ENCODE measurements around the gene MBD5.
"Not testable (repeated sequence)": the region's sequence is repeated elsewhere in the genome, so short reads cannot be mapped to it uniquely, and the experiment has no call there.

MBD5 gene

GRCh38 chr2:147996828-147997227, 24.1 kb upstream of the MBD5 start:
- peaks cover 84% of the 10 kb centered on the region for H3K79me2 ChIP-seq (ENCODE audit: insufficient read depth, low read length)
- no peaks in the 10 kb centered on the region for H3K4me1 ChIP-seq (ENCODE audit: insufficient read depth, low read length)
- peaks cover 10% of the 10 kb centered on the region; the same call in 1 of the 2 replicates for H4K20me1 ChIP-seq (ENCODE audit: insufficient read depth, low read length)
- H3K9ac ChIP-seq (ENCODE audit: low read depth, low read length) = no peak overlapping the region
- no peak for DNase-seq
- H3K27me3 ChIP-seq (ENCODE audit: insufficient read depth, low read length, poor library complexity) = no peaks in the 10 kb centered on the region
- H3K4me3 ChIP-seq (ENCODE audit: low read depth in 1 of 2, low read length in 2 of 2) = no peak overlapping the region
- TF ChIP-seq EZH2 (IDR thresholded peaks at IDR 0.05; ENCODE audit: borderline replicate concordance, low read depth, low read length, severe bottlenecking) (no peak), CTCF (IDR thresholded peaks at IDR 0.05; ENCODE audit: borderline replicate concordance, extremely low read depth, low read length, poor library complexity, severe bottlenecking) (no peak)
- no peak overlapping the region for H3K27ac ChIP-seq (ENCODE audit: low read length)
- no peak for ATAC-seq (ENCODE audit: insufficient read depth, low read depth)
- no peak overlapping the region for H3K4me2 ChIP-seq (ENCODE audit: insufficient read depth, low read length)
- H3K36me3 ChIP-seq (ENCODE audit: insufficient read depth, low read length) = peaks cover 3% of the 10 kb centered on the region
- peaks cover 4% of the 10 kb centered on the region for H3K9me3 ChIP-seq (ENCODE audit: insufficient read depth, low read length, severe bottlenecking)
- no peak overlapping the region for H2AFZ ChIP-seq (ENCODE audit: low read depth, low read length)

- Histone ChIP-seq H3K9me3 (ENCODE audit: insufficient read depth, low read length, severe bottlenecking) (peaks cover 4% of the 10 kb centered on the region), H4K20me1 (ENCODE audit: insufficient read depth, low read length) (no peaks in the 10 kb centered on the region), H3K27ac (ENCODE audit: low read length) (no peak overlapping the region), H3K4me2 (ENCODE audit: insufficient read depth, low read length) (no peak overlapping the region), H3K36me3 (ENCODE audit: insufficient read depth, low read length) (peaks cover 3% of the 10 kb centered on the region), H3K79me2 (ENCODE audit: insufficient read depth, low read length) (peaks cover 75% of the 10 kb centered on the region), H3K27me3 (ENCODE audit: insufficient read depth, low read length, poor library complexity) (no peaks in the 10 kb centered on the region), H2AFZ (ENCODE audit: low read depth, low read length) (no peak overlapping the region), H3K4me1 (ENCODE audit: insufficient read depth, low read length) (no peaks in the 10 kb centered on the region), H3K9ac (ENCODE audit: low read depth, low read length) (no peak overlapping the region), H3K4me3 (ENCODE audit: low read depth in 1 of 2, low read length in 2 of 2) (no peak overlapping the region)
- no peak for DNase-seq
- no peak for TF ChIP-seq CTCF (IDR thresholded peaks at IDR 0.05; ENCODE audit: borderline replicate concordance, extremely low read depth, low read length, poor library complexity, severe bottlenecking)
- TF ChIP-seq EZH2 (IDR thresholded peaks at IDR 0.05; ENCODE audit: borderline replicate concordance, low read depth, low read length, severe bottlenecking) = no peak
- ATAC-seq (ENCODE audit: insufficient read depth, low read depth) = no peak
These were observed 22.7 kb upstream of the MBD5 start for GRCh38 chr2:147998203-147998602.

- peaks cover 4% of the 10 kb centered on the region for H3K9me3 ChIP-seq (ENCODE audit: insufficient read depth, low read length, severe bottlenecking)
- H3K36me3 ChIP-seq (ENCODE audit: insufficient read depth, low read length) = peaks cover 3% of the 10 kb centered on the region
- no peak overlapping the region for H3K27ac ChIP-seq (ENCODE audit: low read length)
- H3K4me1 ChIP-seq (ENCODE audit: insufficient read depth, low read length) = no peaks in the 10 kb centered on the region
- no peak for DNase-seq
- H3K4me2 ChIP-seq (ENCODE audit: insufficient read depth, low read length) = no peak overlapping the region
- H3K27me3 ChIP-seq (ENCODE audit: insufficient read depth, low read length, poor library complexity) = no peaks in the 10 kb centered on the region
- H2AFZ ChIP-seq (ENCODE audit: low read depth, low read length) = no peak overlapping the region
- H3K4me3 ChIP-seq (ENCODE audit: low read depth in 1 of 2, low read length in 2 of 2) = no peak overlapping the region
- no peak overlapping the region for H3K9ac ChIP-seq (ENCODE audit: low read depth, low read length)
- peaks cover 75% of the 10 kb centered on the region for H3K79me2 ChIP-seq (ENCODE audit: insufficient read depth, low read length)
- H4K20me1 ChIP-seq (ENCODE audit: insufficient read depth, low read length) = no peaks in the 10 kb centered on the region
- no peak for ATAC-seq (ENCODE audit: insufficient read depth, low read depth)
- TF ChIP-seq EZH2 (IDR thresholded peaks at IDR 0.05; ENCODE audit: borderline replicate concordance, low read depth, low read length, severe bottlenecking) (no peak), CTCF (IDR thresholded peaks at IDR 0.05; ENCODE audit: borderline replicate concordance, extremely low read depth, low read length, poor library complexity, severe bottlenecking) (no peak)
These were observed 21.8 kb upstream of the MBD5 start for GRCh38 chr2:147999126-147999525.

- H3K36me3 ChIP-seq (ENCODE audit: insufficient read depth, low read length) = peaks cover 3% of the 10 kb centered on the region
- no peak for DNase-seq
- no peak overlapping the region for H3K4me3 ChIP-seq (ENCODE audit: low read depth in 1 of 2, low read length in 2 of 2)
- peaks cover 4% of the 10 kb centered on the region for H3K9me3 ChIP-seq (ENCODE audit: insufficient read depth, low read length, severe bottlenecking)
- H3K27ac ChIP-seq (ENCODE audit: low read length) = no peak overlapping the region
- H3K79me2 ChIP-seq (ENCODE audit: insufficient read depth, low read length) = peaks cover 75% of the 10 kb centered on the region
- no peaks in the 10 kb centered on the region for H4K20me1 ChIP-seq (ENCODE audit: insufficient read depth, low read length)
- no peak overlapping the region for H2AFZ ChIP-seq (ENCODE audit: low read depth, low read length)
- H3K4me2 ChIP-seq (ENCODE audit: insufficient read depth, low read length) = no peak overlapping the region
- no peaks in the 10 kb centered on the region for H3K4me1 ChIP-seq (ENCODE audit: insufficient read depth, low read length)
- TF ChIP-seq EZH2 (IDR thresholded peaks at IDR 0.05; ENCODE audit: borderline replicate concordance, low read depth, low read length, severe bottlenecking) (no peak), CTCF (IDR thresholded peaks at IDR 0.05; ENCODE audit: borderline replicate concordance, extremely low read depth, low read length, poor library complexity, severe bottlenecking) (no peak)
- no peak overlapping the region for H3K9ac ChIP-seq (ENCODE audit: low read depth, low read length)
- no peak for ATAC-seq (ENCODE audit: insufficient read depth, low read depth)
- H3K27me3 ChIP-seq (ENCODE audit: insufficient read depth, low read length, poor library complexity) = no peaks in the 10 kb centered on the region
These were observed 20.8 kb upstream of the MBD5 start for GRCh38 chr2:148000095-148000494.

GRCh38 chr2:148002420-148002819, 18.5 kb upstream of the MBD5 start:
- H3K9ac ChIP-seq (ENCODE audit: low read depth, low read length); H4K20me1 ChIP-seq (ENCODE audit: insufficient read depth, low read length); H3K36me3 ChIP-seq (ENCODE audit: insufficient read depth, low read length); H3K9me3 ChIP-seq (ENCODE audit: insufficient read depth, low read length, severe bottlenecking); H3K27me3 ChIP-seq (ENCODE audit: insufficient read depth, low read length, poor library complexity); H3K4me1 ChIP-seq (ENCODE audit: insufficient read depth, low read length); ATAC-seq (ENCODE audit: insufficient read depth, low read depth); H3K4me3 ChIP-seq (ENCODE audit: low read depth in 1 of 2, low read length in 2 of 2); H3K27ac ChIP-seq (ENCODE audit: low read length); H2AFZ ChIP-seq (ENCODE audit: low read depth, low read length); H3K4me2 ChIP-seq (ENCODE audit: insufficient read depth, low read length); DNase-seq: not testable (repeated sequence)
- peaks cover 78% of the 10 kb centered on the region for H3K79me2 ChIP-seq (ENCODE audit: insufficient read depth, low read length)
